Measurements from ENCODE around the gene OR4D2. TPM values are rescaled to one million over a fixed set of nuclear protein-coding genes. Genes with fewer than 3 reads are reported as not detected.

OR4D2 gene
- total RNA-seq, 1 experiment from 2014 or later = 0.08 TPM

GRCh38 chr17:58187063-58187462 is 20.3 kb downstream of the OR4D2 start:
- no peak for DNase-seq
- no peak overlapping the region for H3K4me3 ChIP-seq

GRCh38 chr17:58187675-58188074 is 20.9 kb downstream of the OR4D2 start:
- Histone ChIP-seq H3K4me3 (no peak overlapping the region), H3K27me3 (peaks cover 10% of the 10 kb centered on the region; the same call in 1 of the 2 replicates), H3K27ac (no peak overlapping the region), H3K36me3 (no peaks in the 10 kb centered on the region), H3K9me3 (replicated peaks) (no peaks in the 10 kb centered on the region), H3K4me1 (no peaks in the 10 kb centered on the region)
- DNase-seq = no peak

More at GRCh38 chr17:58187063-58187462, 20.3 kb downstream of the OR4D2 start:
- no peaks in the 10 kb centered on the region for H3K36me3 ChIP-seq
- no peaks in the 10 kb centered on the region for H3K9me3 ChIP-seq (replicated peaks)
- no peak overlapping the region for H3K27ac ChIP-seq
- no peaks in the 10 kb centered on the region for H3K4me1 ChIP-seq
- peaks cover 10% of the 10 kb centered on the region; the same call in 1 of the 2 replicates for H3K27me3 ChIP-seq

DNA sequence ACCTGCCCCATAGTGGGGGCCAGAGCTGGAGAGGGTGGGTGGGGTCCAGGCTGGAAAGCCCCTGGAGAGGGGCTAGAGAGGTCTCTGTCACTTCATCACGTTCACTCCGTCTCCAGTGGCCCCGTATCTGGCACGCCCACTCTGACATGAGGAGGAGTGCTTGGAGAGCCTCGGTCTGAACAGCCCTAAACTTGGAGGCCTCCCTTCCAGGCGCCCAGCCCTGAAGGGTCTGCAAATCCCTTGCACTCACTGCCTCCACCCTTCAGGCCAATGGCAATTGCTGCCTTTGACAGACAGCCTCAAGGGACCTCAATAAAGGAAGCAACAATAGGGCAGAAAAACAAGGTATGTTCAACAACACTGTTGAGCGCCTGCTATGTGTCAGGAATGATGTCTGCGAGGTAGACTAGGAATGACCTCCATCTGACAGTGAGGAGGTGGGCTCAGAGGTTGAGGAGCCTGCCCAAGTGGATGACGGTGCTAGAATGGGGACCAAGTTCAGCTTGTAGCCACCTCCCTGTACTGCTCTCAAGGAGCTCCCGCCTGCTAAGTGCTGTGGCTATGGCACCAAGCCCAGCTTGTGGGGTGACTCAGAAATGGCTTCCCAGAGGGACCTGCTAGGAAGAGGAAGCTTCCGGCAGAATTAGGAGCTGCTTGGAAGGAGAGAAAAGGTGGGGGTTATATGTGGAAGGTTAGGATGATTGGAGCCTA is 22.8 kb downstream of the OR4D2 start:
- H3K27me3 ChIP-seq = peaks cover 9% of the 10 kb centered on the region; the same call in 1 of the 2 replicates
- no peaks in the 10 kb centered on the region for H3K9me3 ChIP-seq (replicated peaks)
- no peak overlapping the region for H3K27ac ChIP-seq
- H3K4me3 ChIP-seq = no peak overlapping the region
- no peaks in the 10 kb centered on the region for H3K4me1 ChIP-seq
- DNase-seq = peak; percentile 24 to 31
- no peaks in the 10 kb centered on the region for H3K36me3 ChIP-seq

DNA sequence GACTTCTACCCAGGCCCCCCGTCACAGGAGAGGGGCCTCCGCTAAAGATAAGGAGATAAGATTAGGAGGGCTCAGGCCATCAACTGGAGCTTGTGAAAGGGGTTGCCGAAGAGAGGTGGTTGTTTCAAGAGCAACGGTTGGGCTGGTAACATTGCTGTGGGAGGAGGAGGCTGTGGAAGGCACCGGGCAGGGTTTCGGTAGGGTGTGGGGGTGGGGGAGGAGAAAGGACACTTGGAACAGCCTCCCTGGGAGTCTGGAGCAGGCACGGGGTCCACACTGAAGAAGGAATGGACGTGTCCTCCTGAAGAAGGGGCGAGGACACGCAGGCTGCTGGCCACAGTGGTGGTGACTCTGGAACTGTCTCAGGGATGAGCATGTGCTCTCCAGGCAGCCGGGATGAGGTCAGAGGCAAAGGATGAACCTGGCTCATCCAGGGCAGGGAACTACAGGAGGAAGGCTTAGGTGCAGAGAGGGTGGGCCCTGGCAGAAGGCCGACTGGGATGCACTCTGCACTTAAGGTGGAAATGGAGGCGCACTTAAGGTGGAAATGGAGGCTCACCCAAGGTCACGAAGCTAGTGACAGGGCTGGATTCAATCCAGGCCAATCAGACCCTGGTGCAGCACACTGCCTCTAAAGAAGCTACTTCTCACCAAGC is 24.6 kb downstream of the OR4D2 start:
- Histone ChIP-seq H3K4me3 (no peak overlapping the region), H3K27ac (no peak overlapping the region), H3K36me3 (no peaks in the 10 kb centered on the region), H3K4me1 (peaks cover 8% of the 10 kb centered on the region), H3K9me3 (replicated peaks) (no peaks in the 10 kb centered on the region), H3K27me3 (no peaks in the 10 kb centered on the region)
- DNase-seq = no peak

GRCh38 chr17:58192612-58193011 is 25.8 kb downstream of the OR4D2 start, which contains the start of gene EPX:
Gene EPX, plus strand, starts transcription at chr17:58192726. Its CDS starts 121 bp downstream, at chr17:58192847.
- H3K9me3 ChIP-seq (replicated peaks) = no peaks in the 10 kb centered on the region
- peaks cover 16% of the 10 kb centered on the region for H3K4me1 ChIP-seq
- no peak within 1 kb of the TSS for H3K4me3 ChIP-seq
- H3K27ac ChIP-seq = no peak within 1 kb of the TSS
- no peaks in the 10 kb centered on the region for H3K27me3 ChIP-seq
- peak; percentile 20 to 44 for DNase-seq
- H3K36me3 ChIP-seq = no peaks in the 10 kb centered on the region

GRCh38 chr17:58193641-58194255 is 27.0 kb downstream of the OR4D2 start:
- H3K27ac ChIP-seq = no peak overlapping the region
- H3K4me1 ChIP-seq = peaks cover 16% of the 10 kb centered on the region
- DNase-seq = no peak
- no peaks in the 10 kb centered on the region for H3K9me3 ChIP-seq (replicated peaks)
- no peak overlapping the region for H3K4me3 ChIP-seq
- no peaks in the 10 kb centered on the region for H3K36me3 ChIP-seq
- no peaks in the 10 kb centered on the region for H3K27me3 ChIP-seq

- H3K36me3 ChIP-seq = no peaks in the 10 kb centered on the region
- no peaks in the 10 kb centered on the region for H3K27me3 ChIP-seq
- peaks cover 16% of the 10 kb centered on the region for H3K4me1 ChIP-seq
- no peak overlapping the region for H3K4me3 ChIP-seq
- no peak for DNase-seq
- H3K27ac ChIP-seq = no peak overlapping the region
- H3K9me3 ChIP-seq (replicated peaks) = no peaks in the 10 kb centered on the region
Measured at GRCh38 chr17:58195518-58196123, 28.8 kb downstream of the OR4D2 start.

GRCh38 chr17:58196610-58197009 is 29.8 kb downstream of the OR4D2 start:
- H3K4me1 ChIP-seq = peaks cover 16% of the 10 kb centered on the region
- no peak overlapping the region for H3K4me3 ChIP-seq
- H3K36me3 ChIP-seq = no peaks in the 10 kb centered on the region
- H3K27me3 ChIP-seq = no peaks in the 10 kb centered on the region
- no peak overlapping the region for H3K27ac ChIP-seq
- no peaks in the 10 kb centered on the region for H3K9me3 ChIP-seq (replicated peaks)
- DNase-seq = no peak

DNA sequence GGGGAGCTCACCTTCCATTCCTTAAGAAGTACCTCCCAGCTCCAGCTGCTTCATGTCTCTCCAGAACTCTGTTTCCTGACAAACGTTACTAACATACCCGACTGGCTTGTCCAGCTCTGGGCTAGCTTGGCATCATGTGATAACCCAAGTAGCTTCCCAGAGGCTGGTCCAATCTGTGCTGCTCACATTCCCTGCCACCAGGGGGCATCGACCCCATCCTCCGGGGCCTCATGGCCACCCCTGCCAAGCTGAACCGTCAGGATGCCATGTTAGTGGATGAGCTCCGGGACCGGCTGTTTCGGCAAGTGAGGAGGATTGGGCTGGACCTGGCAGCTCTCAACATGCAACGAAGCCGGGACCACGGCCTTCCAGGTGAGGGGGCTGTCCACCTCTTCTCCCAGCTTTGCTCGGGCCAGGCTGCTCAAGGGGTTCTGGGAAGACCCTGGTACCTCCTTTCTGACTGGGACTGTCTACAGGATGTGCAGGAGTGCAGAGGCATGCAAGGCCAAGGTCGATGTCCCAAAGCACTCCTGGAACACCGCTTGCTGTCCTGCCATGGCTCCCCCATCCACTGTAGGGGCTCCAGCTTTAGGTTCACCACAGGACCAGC is 33.3 kb downstream of the OR4D2 start:
- H3K4me3 ChIP-seq = no peak overlapping the region
- DNase-seq = peak; percentile 60 to 68
- no peaks in the 10 kb centered on the region for H3K9me3 ChIP-seq (replicated peaks)
- H3K36me3 ChIP-seq = no peaks in the 10 kb centered on the region
- H3K4me1 ChIP-seq = peaks cover 16% of the 10 kb centered on the region
- no peak overlapping the region for H3K27ac ChIP-seq
- no peaks in the 10 kb centered on the region for H3K27me3 ChIP-seq

- H3K36me3 ChIP-seq = no peaks in the 10 kb centered on the region
- no peaks in the 10 kb centered on the region for H3K4me1 ChIP-seq
- no peak overlapping the region for H3K27ac ChIP-seq
- no peak overlapping the region for H3K4me3 ChIP-seq
- H3K27me3 ChIP-seq = no peaks in the 10 kb centered on the region
- no peaks in the 10 kb centered on the region for H3K9me3 ChIP-seq (replicated peaks)
- DNase-seq = no peak
Measured at GRCh38 chr17:58202859-58203258, 36.1 kb downstream of the OR4D2 start.

GRCh38 chr17:58204796-58205195 is 38.0 kb downstream of the OR4D2 start:
- Histone ChIP-seq H3K4me1 (no peaks in the 10 kb centered on the region), H3K9me3 (replicated peaks) (no peaks in the 10 kb centered on the region), H3K4me3 (no peak overlapping the region), H3K36me3 (no peaks in the 10 kb centered on the region), H3K27ac (no peak overlapping the region), H3K27me3 (no peaks in the 10 kb centered on the region)
- no peak for DNase-seq

GRCh38 chr17:58205936-58206335 is 39.2 kb downstream of the OR4D2 start:
- Histone ChIP-seq H3K27ac (no peak overlapping the region), H3K27me3 (no peaks in the 10 kb centered on the region), H3K4me1 (no peaks in the 10 kb centered on the region), H3K9me3 (replicated peaks) (no peaks in the 10 kb centered on the region), H3K4me3 (no peak overlapping the region), H3K36me3 (no peaks in the 10 kb centered on the region)
- DNase-seq = no peak

- Histone ChIP-seq H3K27me3 (no peaks in the 10 kb centered on the region), H3K9me3 (replicated peaks) (no peaks in the 10 kb centered on the region), H3K27ac (no peak overlapping the region), H3K4me3 (no peak overlapping the region), H3K4me1 (no peaks in the 10 kb centered on the region), H3K36me3 (no peaks in the 10 kb centered on the region)
- no peak for DNase-seq
Measured at GRCh38 chr17:58207451-58207850, 40.7 kb downstream of the OR4D2 start.

GRCh38 chr17:58208344-58208743 is 41.6 kb downstream of the OR4D2 start:
- DNase-seq = no peak

More at GRCh38 chr17:58208344-58208743, 41.6 kb downstream of the OR4D2 start:
- Histone ChIP-seq H3K36me3 (no peaks in the 10 kb centered on the region), H3K27ac (no peak overlapping the region), H3K4me3 (no peak overlapping the region), H3K27me3 (no peaks in the 10 kb centered on the region), H3K9me3 (replicated peaks) (no peaks in the 10 kb centered on the region), H3K4me1 (no peaks in the 10 kb centered on the region)

All from SJCRH30 (cell line).